Spleen (tissue), 11 donors: ENCODE data around the gene LRRC31. TPM values are rescaled to one million over a fixed set of nuclear protein-coding genes. Genes with fewer than 3 reads are reported as not detected.

ENCODE experiments used
- DNase-seq: peaks from one replicate; pipeline ENCODE4 v3.0.0-alpha.2; 2020
- H3K27ac ChIP-seq, 8 donors: fragments of 200-600 bp; sonication (generic) in 7 of 8; 1 replicate in 4 of 8; 2 replicates in 4 of 8; pipeline versions ENCODE4 v1.5.0 to v1.8.0; 2016 to 2021; ENCODE audit warnings: inconsistent platforms in 4 of 8, mild to moderate bottlenecking in 4 of 8, moderate library complexity in 1 of 8
- H3K27me3 ChIP-seq, 7 donors: fragments of 200-600 bp; sonication (generic) in 6 of 7; replicated peaks in 1 of 7; 1 replicate in 4 of 7; 2 replicates in 3 of 7; pipeline versions ENCODE4 v1.5.0 to v1.8.0; 2016 to 2021; ENCODE audit warnings: inconsistent platforms in 3 of 7, mild to moderate bottlenecking in 1 of 7
- H3K36me3 ChIP-seq, 6 donors: fragments of 200-600 bp; sonication (generic) in 5 of 6; 1 replicate in 4 of 6; 2 replicates in 2 of 6; pipeline versions ENCODE4 v1.5.0 to v1.8.0; 2016 to 2021; ENCODE audit warnings: inconsistent platforms in 2 of 6
- H3K4me1 ChIP-seq, 6 donors: fragments of 200-600 bp; sonication (generic) in 5 of 6; 1 replicate in 3 of 6; 2 replicates in 3 of 6; pipeline versions ENCODE4 v1.5.0 to v1.8.0; 2016 to 2021; ENCODE audit warnings: inconsistent platforms in 3 of 6
- H3K4me3 ChIP-seq, 8 donors: fragments of 200-600 bp; sonication (generic) in 7 of 8; 1 replicate in 4 of 8; 2 replicates in 4 of 8; pipeline versions ENCODE4 v1.5.0 to v1.8.0; 2016 to 2021; ENCODE audit warnings: inconsistent platforms in 4 of 8, mild to moderate bottlenecking in 4 of 8, moderate library complexity in 2 of 8
- H3K9me3 ChIP-seq, 8 donors: fragments of 200-600 bp; sonication (generic) in 7 of 8; 1 replicate in 4 of 8; 2 replicates in 4 of 8; pipeline versions ENCODE4 v1.5.0 to v1.8.0; 2016 to 2021; ENCODE audit warnings: inconsistent platforms in 4 of 8
- POLR2AphosphoS5 ChIP-seq, 3 donors: sonication (generic); formaldehyde crosslinking; IDR thresholded peaks; one replicate each; pipeline ENCODE4 v1.5.1; 2017; ENCODE audit warnings: antibody characterized with exemption in 3 of 3
- intact Hi-C: fragments of 100-400 bp; cut with DNase I; formaldehyde crosslinking; loops from one replicate; pipeline ENCODE4 v1.15.0; 2023; ENCODE audit warnings: low total_unique reads
- polyA plus RNA-seq, 3 donors: library from polyadenylated mRNA; stranded (reverse); fragments of 200-250 nt; gene quantifications; one replicate each; pipeline ENCODE4 v1.2.1, GENCODE V29; 2013
- total RNA-seq, 7 donors: library from RNA; depleted of rRNA in 3 of 7; stranded (reverse); fragments of >200 nt in 3 of 7; fragmentation: NEBNext Ultra II Directional in 4 of 7; extraction: Animal tissue kit (Norgen Biotek cat#: 25700) in 4 of 7; gene quantifications; one replicate each; pipeline versions ENCODE4 v1.1.0 to v1.2.1, GENCODE V29; 2016 to 2021
- TF ChIP-seq, protein P1 (sequence below), 11 experiments: fragments of 200-600 bp in 7 of 11; fragments of 450-650 bp in 4 of 11; sonication (generic) in 4 of 11; IDR thresholded peaks in 8 of 11; conservative IDR thresholded peaks in 3 of 11; 1 replicate in 7 of 11; 2 replicates in 4 of 11; pipeline versions ENCODE4 v1.4.0 to v1.8.0; 2016 to 2021; ENCODE audit warnings: antibody characterized with exemption in 11 of 11, inconsistent platforms in 4 of 11, mild to moderate bottlenecking in 1 of 11
- donor health status: healthy with polysubstance abuse.
- donor health status: DM: no; HTN: no; CAD: no; lungs with moderate emphysema.
- donor health status: DM: no; HTN: no; CAD: no.
- donor health status: Bipolar disorder and iron deficiency.
- donor health status: healthy.
- donor health status: DM: no; HTN: no; CAD: no.
- donor health status: DM: yes; HTN: yes; CAD: no.

The LRRC31 gene
- total and polyA plus RNA-seq, 10 donors = 0.03 to 0.79 (median 0.25) TPM; not detected in 4

DNA sequence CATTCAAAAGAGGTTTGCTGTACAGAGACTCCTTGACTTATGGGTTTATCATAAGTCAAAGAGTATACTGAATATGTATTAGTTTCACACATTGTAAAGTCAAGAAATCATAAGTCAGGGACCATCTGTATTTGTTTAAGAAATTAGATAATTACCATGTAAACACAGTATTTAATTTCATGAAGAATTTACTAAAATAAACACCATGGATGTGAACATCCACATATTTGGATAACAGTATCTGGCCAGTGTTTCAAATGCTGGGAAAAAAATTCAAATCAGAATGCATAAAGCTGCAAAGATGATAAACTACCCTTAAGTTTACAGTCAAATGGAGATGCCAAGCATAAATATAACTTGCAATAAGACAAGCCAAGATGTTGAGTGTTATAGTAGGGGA lies 79.5 kb downstream of the LRRC31 start:
- intact Hi-C loops = no loop called here
- H3K9me3 ChIP-seq = no peaks in the 10 kb centered on the region
- H3K36me3 ChIP-seq = peaks cover 0 to 78% (median 39%) of the 10 kb centered on the region in 6 donors
- TF ChIP-seq, protein P1, sequence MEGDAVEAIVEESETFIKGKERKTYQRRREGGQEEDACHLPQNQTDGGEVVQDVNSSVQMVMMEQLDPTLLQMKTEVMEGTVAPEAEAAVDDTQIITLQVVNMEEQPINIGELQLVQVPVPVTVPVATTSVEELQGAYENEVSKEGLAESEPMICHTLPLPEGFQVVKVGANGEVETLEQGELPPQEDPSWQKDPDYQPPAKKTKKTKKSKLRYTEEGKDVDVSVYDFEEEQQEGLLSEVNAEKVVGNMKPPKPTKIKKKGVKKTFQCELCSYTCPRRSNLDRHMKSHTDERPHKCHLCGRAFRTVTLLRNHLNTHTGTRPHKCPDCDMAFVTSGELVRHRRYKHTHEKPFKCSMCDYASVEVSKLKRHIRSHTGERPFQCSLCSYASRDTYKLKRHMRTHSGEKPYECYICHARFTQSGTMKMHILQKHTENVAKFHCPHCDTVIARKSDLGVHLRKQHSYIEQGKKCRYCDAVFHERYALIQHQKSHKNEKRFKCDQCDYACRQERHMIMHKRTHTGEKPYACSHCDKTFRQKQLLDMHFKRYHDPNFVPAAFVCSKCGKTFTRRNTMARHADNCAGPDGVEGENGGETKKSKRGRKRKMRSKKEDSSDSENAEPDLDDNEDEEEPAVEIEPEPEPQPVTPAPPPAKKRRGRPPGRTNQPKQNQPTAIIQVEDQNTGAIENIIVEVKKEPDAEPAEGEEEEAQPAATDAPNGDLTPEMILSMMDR (IDR thresholded peaks at IDR 0.05 in 8 of 11, conservative IDR thresholded peaks at IDR 0.05 in 3 of 11) = no peak
- no peak for TF ChIP-seq POLR2AphosphoS5 (IDR thresholded peaks at IDR 0.05)
- H3K4me1 ChIP-seq = no peaks in the 10 kb centered on the region
- no peaks in the 10 kb centered on the region for H3K27me3 ChIP-seq
- H3K4me3 ChIP-seq = no peak overlapping the region
- no peak overlapping the region for H3K27ac ChIP-seq
- no peak for DNase-seq

Other genes with a start within 250 kb of the LRRC31 start
- 10 to 100 TPM; 12.9 to 27.6 (median 17.2) TPM for gene MECOM, start 206.2 kb downstream of the LRRC31 start, total RNA-seq
- gene MECOM, start 206.2 kb downstream of the LRRC31 start, polyA plus RNA-seq = 1 to 10 TPM; 1.8 to 4.9 (median 2.3) TPM
- gene TERC, start 104.9 kb downstream of the LRRC31 start, total RNA-seq = 100 to 1,000 TPM in 1 of 7 donors, 10 to 100 TPM in 2, 1 to 10 TPM in 4; 1.5 to 105 (median 8.2) TPM
- under 1 TPM in 1 of 3 donors, not detected in 2; 0.39 TPM for gene TERC, start 104.9 kb downstream of the LRRC31 start, polyA plus RNA-seq
- gene ACTRT3, start 100.4 kb downstream of the LRRC31 start, total RNA-seq = 1 to 10 TPM in 1 of 7 donors, under 1 TPM in 6; 0.29 to 1.5 (median 0.70) TPM
- gene ACTRT3, start 100.4 kb downstream of the LRRC31 start, polyA plus RNA-seq = under 1 TPM; 0.30 to 0.58 (median 0.32) TPM
- 10 to 100 TPM; 14.6 to 21.8 (median 16.2) TPM for gene MYNN, start 96.5 kb downstream of the LRRC31 start, total RNA-seq
- gene MYNN, start 96.5 kb downstream of the LRRC31 start, polyA plus RNA-seq = 10 to 100 TPM in 2 of 3 donors, 1 to 10 TPM in 1; 8.3 to 11.0 (median 10.1) TPM
- under 1 TPM in 2 of 7 donors, not detected in 5; 0.19 to 0.27 TPM for gene LRRIQ4, start 57.1 kb downstream of the LRRC31 start, total RNA-seq
- under 1 TPM in 1 of 3 donors, not detected in 2; 0.06 TPM for gene LRRIQ4, start 57.1 kb downstream of the LRRC31 start, polyA plus RNA-seq
- 1 to 10 TPM; 1.2 to 8.9 (median 5.1) TPM for gene LRRC34, start 57.0 kb downstream of the LRRC31 start, total RNA-seq
- 1 to 10 TPM; 1.9 to 4.6 (median 2.7) TPM for gene LRRC34, start 57.0 kb downstream of the LRRC31 start, polyA plus RNA-seq
- gene SAMD7, start 41.6 kb upstream of the LRRC31 start, total RNA-seq = not detected
- under 1 TPM; 0.03 to 0.08 (median 0.04) TPM for gene SAMD7, start 41.6 kb upstream of the LRRC31 start, polyA plus RNA-seq
- gene SEC62, start 96.9 kb upstream of the LRRC31 start, total RNA-seq = 100 to 1,000 TPM in 4 of 7 donors, 10 to 100 TPM in 3; 56.8 to 178 (median 132) TPM
- 100 to 1,000 TPM in 1 of 3 donors, 10 to 100 TPM in 2; 32.8 to 117 (median 68.1) TPM for gene SEC62, start 96.9 kb upstream of the LRRC31 start, polyA plus RNA-seq
- 10 to 100 TPM; 21.2 to 52.2 (median 28.7) TPM for gene GPR160, start 168.1 kb upstream of the LRRC31 start, total RNA-seq
- gene GPR160, start 168.1 kb upstream of the LRRC31 start, polyA plus RNA-seq = 10 to 100 TPM; 17.1 to 21.9 (median 17.6) TPM